GM12865 (cell line): ENCODE measurements around the gene APOM.

Experiments
- DNase-seq: peaks from one replicate; pipeline ENCODE4 v3.0.0; 2010; ENCODE audit warnings: low read depth
- H3K4me3 ChIP-seq: 2 replicates; pipeline ENCODE4 v1.5.1; 2011; ENCODE audit warnings: mild to moderate bottlenecking, low read depth, low read length, control low read depth
- CTCF ChIP-seq: IDR thresholded peaks from 2 replicates; pipeline ENCODE4 v1.5.1; 2011; ENCODE audit warnings: low read length, control low read depth, low read depth, inconsistent platforms; ENCODE audit not compliant: insufficient read depth; ENCODE audit errors: missing control alignments

The APOM gene

DNA sequence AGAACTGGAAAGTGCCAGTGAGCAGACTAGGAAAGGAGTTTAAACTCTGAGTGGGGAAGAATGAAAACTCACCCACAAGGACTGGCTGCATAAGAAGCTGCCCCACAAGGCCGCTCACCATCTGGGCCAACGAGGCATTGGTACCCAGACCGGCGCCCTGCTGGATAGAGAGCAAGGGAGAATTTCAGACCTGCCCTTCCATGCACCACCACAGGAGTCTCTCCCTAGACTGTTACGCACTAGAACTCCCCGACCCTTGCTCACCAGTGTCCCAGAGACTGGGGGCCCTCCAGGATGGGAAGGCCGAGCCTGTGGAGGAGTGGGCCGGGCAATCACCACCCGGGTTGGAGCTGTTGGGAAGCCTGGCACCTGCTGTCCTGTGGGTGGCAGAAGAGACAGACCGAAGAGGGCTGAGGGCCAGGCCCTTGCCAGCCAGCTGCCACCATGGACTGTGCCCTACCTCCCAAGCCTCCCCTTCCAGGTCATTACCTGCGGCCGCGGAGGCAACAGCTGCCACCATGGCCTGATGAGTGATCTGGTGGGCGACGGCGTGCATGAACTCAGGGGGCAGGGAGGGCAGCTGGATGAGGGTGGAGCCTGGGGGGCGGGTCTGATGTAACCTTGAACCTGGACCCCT is 11.8 kb upstream of the APOM start:
- TF ChIP-seq CTCF = no peak
- H3K4me3 ChIP-seq = no peak overlapping the region
- no peak for DNase-seq

GRCh38 chr6:31645325-31645724 is 10.4 kb upstream of the APOM start:
- no peak for TF ChIP-seq CTCF
- H3K4me3 ChIP-seq = no peak overlapping the region
- DNase-seq = no peak

GRCh38 chr6:31651602-31652191 is 4.0 kb upstream of the APOM start:
- peak overlapping the region; percentile 86 for H3K4me3 ChIP-seq
- DNase-seq = peak; percentile 76
- TF ChIP-seq CTCF = no peak

- peak overlapping the region; percentile 86 for H3K4me3 ChIP-seq
- peak; percentile 96 for DNase-seq
- TF ChIP-seq CTCF = peak; percentile 2
Observed at GRCh38 chr6:31652925-31653724, 2.6 kb upstream of the APOM start.

DNA sequence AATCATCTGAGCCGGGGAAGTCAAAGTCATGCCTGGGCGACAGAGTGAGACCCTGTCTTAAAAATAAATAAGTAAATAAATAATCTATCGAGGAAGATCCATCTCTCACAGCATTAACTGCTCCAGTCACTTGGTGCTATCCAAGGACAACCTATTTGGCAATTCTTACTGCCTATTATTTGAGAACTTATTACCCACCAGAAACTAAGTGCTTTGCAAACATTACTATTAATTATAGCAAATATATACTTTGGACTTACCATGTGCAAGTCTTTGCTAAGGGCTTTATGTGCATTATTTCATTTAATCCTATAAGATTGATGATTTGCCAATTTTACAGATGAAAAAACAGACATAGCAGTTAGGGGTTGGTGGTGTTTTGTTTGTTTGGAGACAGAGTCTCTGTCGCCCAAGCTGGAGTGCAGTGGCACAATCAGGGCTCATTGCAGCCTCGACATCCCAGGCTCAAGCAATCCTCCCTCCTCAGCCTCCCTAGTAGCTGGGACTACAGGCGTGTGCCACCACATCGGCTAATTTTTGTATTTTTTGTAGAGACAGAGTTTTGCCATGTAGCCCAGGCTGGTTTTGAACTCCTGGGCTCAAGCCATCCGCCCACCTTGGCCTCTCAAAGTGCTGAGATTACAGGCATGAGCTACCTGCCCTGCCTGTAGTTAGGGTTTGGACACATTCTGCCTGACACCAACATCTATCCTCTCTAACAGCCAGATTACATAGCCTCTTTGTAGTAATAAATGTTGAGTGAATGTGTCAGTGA is 933 bp upstream of the APOM start:
- H3K4me3 ChIP-seq = no peak overlapping the region
- DNase-seq = no peak
- TF ChIP-seq CTCF = no peak

- DNase-seq = no peak
- TF ChIP-seq CTCF = no peak
- H3K4me3 ChIP-seq = no peak overlapping the region
Observed at GRCh38 chr6:31657406-31658157, 1.9 kb downstream of the APOM start.
